Ammon's horn (tissue), 1 donor: ENCODE data around the gene COX10.
"Not testable (repeated sequence)": the region's sequence is repeated elsewhere in the genome, so short reads cannot be mapped to it uniquely, and the experiment has no call there.

ENCODE experiments used
- DNase-seq: peaks from one replicate; pipeline ENCODE4 v3.0.0-alpha.2; 2016; ENCODE audit warnings: low spot score

COX10 gene

DNA sequence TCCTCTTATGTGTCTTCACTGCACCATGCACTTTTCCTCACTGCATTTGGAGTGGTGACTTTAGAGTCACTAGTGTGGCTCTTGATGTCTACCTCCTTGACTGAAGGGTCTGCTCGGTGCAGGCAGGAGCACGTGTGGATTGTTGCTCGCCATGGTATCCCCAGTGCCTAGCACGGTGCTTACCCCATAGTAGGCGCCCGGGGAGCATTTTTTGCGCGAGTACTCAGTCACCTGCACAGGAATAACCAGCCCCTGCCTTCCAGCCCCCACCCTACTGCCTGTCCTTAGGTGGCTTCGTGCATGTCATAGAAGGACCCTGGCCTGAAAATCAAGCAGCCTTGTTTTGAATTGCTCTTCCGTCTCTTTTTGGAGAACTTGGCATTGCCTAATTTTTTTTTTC, 136.1 kb downstream of the COX10 start:
- no peak for DNase-seq

- DNase-seq: peak; percentile 34
These were observed 136.7 kb downstream of the COX10 start for GRCh38 chr17:14205992-14206461.

DNA sequence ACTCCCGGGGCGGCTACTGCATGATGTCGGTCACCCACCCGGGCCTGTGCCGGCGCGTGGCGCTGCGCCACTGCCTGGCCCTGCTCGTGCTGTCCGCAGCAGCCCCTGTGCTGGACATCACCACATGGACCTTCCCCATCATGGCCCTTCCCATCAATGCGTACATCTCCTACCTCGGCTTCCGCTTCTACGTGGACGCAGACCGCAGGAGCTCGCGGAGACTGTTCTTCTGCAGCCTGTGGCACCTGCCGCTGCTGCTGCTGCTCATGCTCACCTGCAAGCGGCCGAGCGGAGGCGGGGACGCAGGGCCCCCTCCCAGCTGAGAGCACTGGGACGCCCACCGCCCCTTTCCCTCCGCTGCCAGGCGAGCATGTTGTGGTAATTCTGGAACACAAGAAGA, 137.6 kb downstream of the COX10 start:
- no peak for DNase-seq

DNA sequence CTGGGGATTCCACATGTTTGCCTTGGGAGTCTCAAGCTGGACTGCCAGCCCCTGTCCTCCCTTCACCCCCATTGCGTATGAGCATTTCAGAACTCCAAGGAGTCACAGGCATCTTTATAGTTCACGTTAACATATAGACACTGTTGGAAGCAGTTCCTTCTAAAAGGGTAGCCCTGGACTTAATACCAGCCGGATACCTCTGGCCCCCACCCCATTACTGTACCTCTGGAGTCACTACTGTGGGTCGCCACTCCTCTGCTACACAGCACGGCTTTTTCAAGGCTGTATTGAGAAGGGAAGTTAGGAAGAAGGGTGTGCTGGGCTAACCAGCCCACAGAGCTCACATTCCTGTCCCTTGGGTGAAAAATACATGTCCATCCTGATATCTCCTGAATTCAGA, 138.5 kb downstream of the COX10 start:
- DNase-seq: no peak

DNA sequence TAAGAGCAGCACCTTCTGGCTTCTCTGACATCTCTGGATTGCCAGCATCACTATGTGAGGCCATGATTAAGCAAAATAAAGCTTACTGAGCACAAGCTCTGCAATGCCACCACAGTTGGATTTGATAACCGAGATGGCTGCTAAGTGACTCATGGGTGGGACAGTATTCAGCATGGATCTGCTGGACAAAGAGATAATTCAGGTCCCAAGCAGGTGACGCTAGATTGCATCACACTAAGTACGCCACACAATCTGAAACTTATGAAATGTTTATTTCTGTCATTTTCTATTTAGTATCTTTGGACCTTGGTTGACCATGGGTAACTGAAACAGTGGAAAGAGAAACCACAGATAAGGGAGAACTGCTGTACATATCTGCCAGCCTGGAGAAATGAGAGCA, 139.9 kb downstream of the COX10 start:
- no peak for DNase-seq

DNA sequence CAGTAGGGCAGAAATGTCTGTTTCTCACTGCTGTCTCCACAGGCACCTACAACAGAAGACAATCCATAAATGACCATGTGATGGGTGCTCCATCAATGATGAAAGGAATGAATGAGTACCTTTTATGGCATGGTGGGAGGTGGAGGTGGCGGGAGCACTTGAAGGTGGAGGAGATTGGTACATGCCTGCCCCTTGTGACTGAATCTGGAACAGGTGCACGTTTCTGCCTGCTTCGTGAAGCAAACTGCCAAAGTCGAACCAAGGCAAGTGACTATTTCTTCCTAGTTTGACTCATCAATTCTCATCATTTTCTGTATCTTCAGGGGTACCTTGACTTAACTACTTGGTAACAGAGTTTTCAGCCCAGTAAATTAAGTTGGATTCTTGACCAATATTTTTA, 141.9 kb downstream of the COX10 start:
- no peak for DNase-seq

- no peak for DNase-seq
These were observed 142.5 kb downstream of the COX10 start for GRCh38 chr17:14211801-14212200.

DNA sequence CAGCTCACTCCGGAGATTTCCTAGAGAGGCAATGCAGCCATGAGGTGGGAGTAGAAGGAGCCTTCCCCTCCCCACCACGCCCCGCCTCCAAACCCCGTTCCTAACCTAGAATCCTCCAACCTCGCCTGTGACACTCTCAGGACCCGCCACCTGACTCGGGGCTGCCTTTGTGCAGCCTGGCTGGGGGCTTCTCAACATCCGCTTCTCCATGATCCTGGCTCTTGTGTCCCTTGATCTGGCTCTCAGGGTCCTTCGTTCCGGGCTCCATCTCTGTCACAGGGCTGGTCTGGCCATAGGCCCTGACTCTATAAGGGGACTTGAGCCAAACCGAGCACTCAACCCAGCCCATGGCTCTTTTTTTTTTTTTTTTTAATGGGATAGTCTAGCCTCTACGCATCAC, 143.1 kb downstream of the COX10 start:
- DNase-seq: no peak

GRCh38 chr17:14214271-14214670, 145.0 kb downstream of the COX10 start:
- no peak for DNase-seq

- no peak for DNase-seq
These were observed 153.3 kb downstream of the COX10 start for GRCh38 chr17:14222611-14223010.

DNA sequence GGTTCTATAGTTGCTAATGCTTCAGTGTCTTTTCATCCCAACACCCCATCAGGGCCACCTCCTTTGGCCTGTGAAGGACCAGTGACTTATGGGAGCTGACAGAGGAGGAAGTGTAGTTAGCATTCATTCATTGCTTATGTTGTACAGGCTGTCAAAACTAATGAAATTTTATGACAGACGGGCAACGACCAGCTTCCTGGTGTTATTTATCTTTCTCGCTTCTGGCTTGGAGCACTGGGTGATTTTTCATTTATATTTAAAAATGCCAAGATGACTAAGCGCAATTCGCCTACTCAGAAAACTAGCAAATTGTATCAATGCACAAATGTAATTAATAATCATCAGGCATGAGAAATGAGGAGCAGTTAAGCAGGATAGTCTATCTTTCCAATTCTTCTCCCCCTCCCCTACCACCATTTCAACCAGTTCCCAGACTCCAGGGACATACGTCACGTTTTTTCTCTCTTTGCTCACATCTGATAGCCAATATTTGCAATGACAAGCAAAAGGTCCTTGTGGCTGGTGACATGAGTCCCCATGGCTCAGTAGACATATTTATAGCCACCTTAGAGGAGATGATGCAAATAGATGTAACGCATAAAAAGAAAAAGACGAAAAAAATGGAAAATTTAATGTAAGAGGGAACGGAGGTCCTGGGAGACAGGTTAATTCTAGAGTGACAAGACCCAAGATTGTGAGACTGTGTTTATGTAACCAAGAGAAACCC, 156.1 kb downstream of the COX10 start:
- no peak for DNase-seq

DNA sequence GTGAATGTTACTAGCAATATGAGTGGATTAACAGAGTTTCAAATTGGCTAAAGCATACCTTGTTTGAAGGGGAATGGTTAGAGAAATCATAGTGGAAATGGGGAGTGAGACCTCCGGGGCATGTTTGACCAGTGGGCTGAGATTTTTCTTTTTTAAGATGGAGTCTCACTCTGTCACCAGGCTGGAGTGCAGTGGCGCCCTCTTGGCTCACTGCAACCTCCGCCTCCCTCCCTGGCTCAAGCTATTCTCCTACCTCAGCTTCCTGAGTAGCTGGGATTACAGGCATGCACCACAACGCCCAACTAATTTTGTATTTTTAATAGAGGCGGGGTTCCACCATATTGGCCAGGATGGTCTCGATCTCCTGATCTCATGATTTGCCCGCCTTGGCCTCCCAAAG, 157.7 kb downstream of the COX10 start:
- DNase-seq: no peak

DNA sequence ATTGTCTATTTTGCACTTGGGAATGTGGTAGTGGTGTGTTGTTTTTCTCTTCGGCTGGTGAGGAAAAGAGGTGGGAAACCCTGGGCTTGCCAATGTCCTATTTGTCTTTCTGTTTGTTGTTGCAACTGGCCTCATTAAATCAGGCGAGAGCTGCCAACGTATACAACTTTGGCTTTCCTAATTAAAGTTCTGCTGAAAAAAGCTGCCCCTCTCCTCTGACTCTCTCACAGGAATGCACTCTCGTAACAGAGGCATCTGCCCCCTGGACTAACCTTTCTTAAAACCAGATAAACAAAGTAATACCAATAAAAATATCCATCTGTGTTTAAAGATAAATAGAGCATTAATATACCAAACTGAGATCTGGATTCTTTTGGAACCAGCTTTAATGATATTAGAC, 159.6 kb downstream of the COX10 start:
- no peak for DNase-seq

DNA sequence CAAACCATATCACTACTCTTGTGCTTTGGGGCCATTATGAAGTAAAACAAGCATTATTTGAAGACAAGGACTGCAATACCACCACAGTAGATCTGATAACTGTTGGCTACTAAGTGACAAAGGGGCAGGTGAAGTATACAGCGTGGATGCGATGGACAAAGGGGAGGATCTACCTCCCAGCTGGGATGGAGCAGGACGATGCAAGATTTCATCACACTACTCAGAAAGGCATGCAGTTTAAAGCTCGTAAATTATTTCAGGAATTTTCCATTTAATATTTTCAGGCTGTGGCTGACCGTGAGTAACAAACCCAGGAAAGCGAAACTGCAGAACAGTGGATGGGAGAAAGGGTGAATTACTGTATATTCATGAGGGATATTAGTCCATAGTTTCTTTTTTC, 161.9 kb downstream of the COX10 start:
- not testable (repeated sequence) for DNase-seq

DNA sequence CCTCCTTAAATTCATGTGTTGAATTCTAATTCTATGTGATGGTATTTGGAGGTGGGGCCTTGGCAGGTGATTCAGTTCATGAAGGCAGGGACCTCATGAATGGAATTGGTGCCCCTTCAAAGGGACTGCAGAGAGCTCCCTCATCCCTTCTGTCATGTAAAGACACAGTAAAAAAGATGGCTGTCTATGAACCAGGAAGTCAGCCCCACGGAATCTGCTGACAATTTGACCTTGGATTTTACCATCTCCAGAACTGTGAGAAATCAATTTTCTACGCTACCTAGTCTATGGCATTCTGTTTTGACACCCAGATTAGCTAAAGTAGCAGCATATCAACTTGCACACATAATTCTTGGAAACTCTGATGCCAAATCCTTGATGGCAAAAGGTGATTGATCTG, 165.7 kb downstream of the COX10 start:
- DNase-seq: not testable (repeated sequence)

GRCh38 chr17:14236032-14236431, 166.7 kb downstream of the COX10 start:
- not testable (repeated sequence) for DNase-seq

DNA sequence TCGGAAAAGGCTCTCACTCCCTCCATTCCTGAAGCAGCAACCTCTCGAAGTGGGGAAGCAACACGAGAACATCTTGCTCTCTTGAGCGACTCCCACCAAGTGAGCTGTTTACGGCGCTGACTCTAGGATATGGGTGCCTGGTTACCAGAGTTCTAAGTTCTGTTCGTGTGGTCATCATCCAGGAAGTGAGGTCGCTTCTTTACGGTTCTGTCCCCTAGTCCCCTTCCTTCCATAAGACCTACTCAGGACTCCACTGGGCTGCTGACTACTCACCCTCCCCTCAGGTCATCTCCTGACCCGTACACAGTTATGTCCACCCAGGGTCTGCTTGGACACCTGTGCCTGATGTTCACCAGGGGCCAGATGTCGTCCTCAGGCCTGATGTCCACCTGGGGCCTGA, 167.5 kb downstream of the COX10 start, which contains the start of gene CDRT15:
Gene CDRT15 (minus strand): TSS at position 101 of the 400 bp plus-strand sequence. CDS start 29 bp downstream, at position 72.
- DNase-seq: not testable (repeated sequence)

GRCh38 chr17:14239271-14239670, 170.0 kb downstream of the COX10 start:
- not testable (repeated sequence) for DNase-seq

- DNase-seq: no peak
These were observed 175.7 kb downstream of the COX10 start for GRCh38 chr17:14245002-14245401.

- no peak for DNase-seq
These were observed 176.3 kb downstream of the COX10 start for GRCh38 chr17:14245629-14246028.
